Gastroesophageal sphincter (tissue), 4 donors: ENCODE results near the gene PTN. TPM values are rescaled to one million over a fixed set of nuclear protein-coding genes. Genes with fewer than 3 reads are reported as not detected.

Source experiments
- ATAC-seq: fragments of 150-250 bp; one replicate; pipeline ENCODE4 v1.9.1; 2016; ENCODE audit warnings: mild to moderate bottlenecking, moderate library complexity
- H3K27ac ChIP-seq, 4 donors: fragments of 200-600 bp; sonication (generic) in 3 of 4; 1 replicate in 3 of 4; 2 replicates in 1 of 4; pipeline ENCODE4 v1.5.1; 2016 to 2019
- H3K27me3 ChIP-seq: fragments of 200-600 bp; sonication (generic); one replicate; pipeline ENCODE4 v1.5.1; 2019
- H3K36me3 ChIP-seq, 2 donors: fragments of 200-600 bp; sonication (generic); one replicate each; pipeline ENCODE4 v1.5.1; 2019; ENCODE audit warnings: control low read depth in 1 of 2
- H3K4me1 ChIP-seq, 3 donors: fragments of 200-600 bp; sonication (generic); 1 replicate in 2 of 3; 2 replicates in 1 of 3; pipeline ENCODE4 v1.5.1; 2016 to 2019; ENCODE audit warnings: control low read depth in 2 of 3
- H3K4me3 ChIP-seq, 2 donors: fragments of 200-600 bp; sonication (generic); one replicate each; pipeline ENCODE4 v1.5.1; 2019; ENCODE audit warnings: mild to moderate bottlenecking in 1 of 2, moderate library complexity in 1 of 2
- H3K9me3 ChIP-seq, 3 donors: fragments of 200-600 bp; sonication (generic); one replicate each; pipeline ENCODE4 v1.5.1; 2017 to 2019; ENCODE audit warnings: control low read depth in 2 of 3
- EP300 ChIP-seq: sonication (generic); formaldehyde crosslinking; IDR thresholded peaks from one replicate; pipeline ENCODE4 v1.6.1; 2017; ENCODE audit warnings: antibody characterized with exemption, mild to moderate bottlenecking
- POLR2A ChIP-seq, 2 donors: fragments of 450-650 bp; IDR thresholded peaks; one replicate each; pipeline ENCODE4 v1.6.1; 2017; ENCODE audit warnings: antibody characterized with exemption in 2 of 2, mild to moderate bottlenecking in 2 of 2, moderate library complexity in 1 of 2
- POLR2AphosphoS5 ChIP-seq: sonication (generic); formaldehyde crosslinking; IDR thresholded peaks from one replicate; pipeline ENCODE4 v1.6.1; 2017; ENCODE audit warnings: antibody characterized with exemption
- WGBS, 2 donors: methylation state at CpG; one replicate each; pipeline ENCODE4 v1.1.5; 2018; ENCODE audit warnings: low coverage in 1 of 2; 5-methylcytosine and 5-hydroxymethylcytosine counted together
- total RNA-seq, 4 donors: library from RNA; depleted of rRNA; stranded (reverse); fragments of >200 nt; gene quantifications; one replicate each; pipeline ENCODE4 v1.1.0, GENCODE V29; 2016
- TF ChIP-seq, protein P1 (sequence below), 4 experiments: fragments of 200-600 bp in 2 of 4; fragments of 450-650 bp in 2 of 4; sonication (generic) in 1 of 4; IDR thresholded peaks; one replicate each; pipeline ENCODE4 v1.5.1; 2017 to 2019; ENCODE audit warnings: antibody characterized with exemption in 4 of 4, mild to moderate bottlenecking in 2 of 4, moderate library complexity in 2 of 4

Gene PTN
- total RNA-seq, 4 donors from 2014 or later = 10.1 to 13.2 (median 11.1) TPM

GRCh38 chr7:137289101-137289500 lies 54.4 kb downstream of the PTN start:
- 72 to 76% methylated on average over 4 of the region's 4 CpGs for WGBS, 2 donors
- no peaks in the 10 kb centered on the region for H3K27me3 ChIP-seq
- no peak for ATAC-seq
- no peaks in the 10 kb centered on the region for H3K9me3 ChIP-seq
- H3K4me3 ChIP-seq = no peak overlapping the region
- H3K36me3 ChIP-seq = no peaks in the 10 kb centered on the region
- no peak overlapping the region for H3K27ac ChIP-seq
- H3K4me1 ChIP-seq = no peaks in the 10 kb centered on the region
- TF ChIP-seq EP300 = no peak
- TF ChIP-seq POLR2A (IDR thresholded peaks at IDR 0.05) = no peak
- TF ChIP-seq POLR2AphosphoS5 = no peak
- TF ChIP-seq, protein P1, sequence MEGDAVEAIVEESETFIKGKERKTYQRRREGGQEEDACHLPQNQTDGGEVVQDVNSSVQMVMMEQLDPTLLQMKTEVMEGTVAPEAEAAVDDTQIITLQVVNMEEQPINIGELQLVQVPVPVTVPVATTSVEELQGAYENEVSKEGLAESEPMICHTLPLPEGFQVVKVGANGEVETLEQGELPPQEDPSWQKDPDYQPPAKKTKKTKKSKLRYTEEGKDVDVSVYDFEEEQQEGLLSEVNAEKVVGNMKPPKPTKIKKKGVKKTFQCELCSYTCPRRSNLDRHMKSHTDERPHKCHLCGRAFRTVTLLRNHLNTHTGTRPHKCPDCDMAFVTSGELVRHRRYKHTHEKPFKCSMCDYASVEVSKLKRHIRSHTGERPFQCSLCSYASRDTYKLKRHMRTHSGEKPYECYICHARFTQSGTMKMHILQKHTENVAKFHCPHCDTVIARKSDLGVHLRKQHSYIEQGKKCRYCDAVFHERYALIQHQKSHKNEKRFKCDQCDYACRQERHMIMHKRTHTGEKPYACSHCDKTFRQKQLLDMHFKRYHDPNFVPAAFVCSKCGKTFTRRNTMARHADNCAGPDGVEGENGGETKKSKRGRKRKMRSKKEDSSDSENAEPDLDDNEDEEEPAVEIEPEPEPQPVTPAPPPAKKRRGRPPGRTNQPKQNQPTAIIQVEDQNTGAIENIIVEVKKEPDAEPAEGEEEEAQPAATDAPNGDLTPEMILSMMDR (IDR thresholded peaks at IDR 0.05) = no peak

DNA sequence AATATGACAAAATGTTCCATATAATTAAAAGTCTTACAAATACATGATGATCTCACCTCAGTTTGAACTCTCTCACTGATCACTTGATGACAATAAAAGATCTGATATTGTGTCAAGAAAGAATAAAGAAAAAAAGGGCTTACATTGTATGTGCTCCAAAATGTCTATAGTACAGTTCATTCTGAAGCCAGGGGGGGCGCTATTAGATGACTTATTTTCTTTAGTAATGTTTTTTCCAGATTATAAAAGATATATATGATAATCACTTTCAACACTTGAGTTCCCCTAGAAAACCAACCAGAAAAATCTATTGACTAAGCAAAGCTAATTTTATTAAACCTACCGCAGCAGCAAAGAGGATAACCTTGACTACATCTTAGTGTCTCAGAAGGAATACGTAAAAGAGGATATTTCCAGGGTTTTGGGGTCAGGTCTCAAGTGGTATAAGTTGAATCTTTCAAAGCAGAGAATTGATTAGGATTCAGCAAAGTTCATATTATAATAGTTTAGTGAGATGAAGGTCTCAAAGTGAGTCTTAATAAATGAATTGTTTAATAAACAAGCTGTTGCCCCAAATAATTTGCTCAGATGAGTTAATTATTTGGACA lies 55.8 kb downstream of the PTN start:
- Histone ChIP-seq H3K36me3 (no peaks in the 10 kb centered on the region), H3K9me3 (no peaks in the 10 kb centered on the region), H3K27me3 (no peaks in the 10 kb centered on the region), H3K4me1 (no peaks in the 10 kb centered on the region), H3K27ac (no peak overlapping the region), H3K4me3 (no peak overlapping the region)
- no peak for ATAC-seq
- TF ChIP-seq POLR2A (IDR thresholded peaks at IDR 0.05) (no peak), EP300 (no peak), POLR2AphosphoS5 (no peak)
- TF ChIP-seq, protein P1 (IDR thresholded peaks at IDR 0.05) = no peak
- 88 to 91% methylated on average over 3 of the region's 3 CpGs for WGBS, 2 donors

- 76 to 81% methylated on average over 4 to 6 of the region's 6 CpGs for WGBS, 2 donors
- no peak overlapping the region for H3K27ac ChIP-seq
- TF ChIP-seq, protein P1 (IDR thresholded peaks at IDR 0.05) = no peak
- TF ChIP-seq POLR2AphosphoS5 (no peak), POLR2A (IDR thresholded peaks at IDR 0.05) (no peak), EP300 (no peak)
- H3K9me3 ChIP-seq = no peaks in the 10 kb centered on the region
- no peaks in the 10 kb centered on the region for H3K4me1 ChIP-seq
- no peaks in the 10 kb centered on the region for H3K36me3 ChIP-seq
- ATAC-seq = no peak
- no peaks in the 10 kb centered on the region for H3K27me3 ChIP-seq
- H3K4me3 ChIP-seq = no peak overlapping the region
Measured at GRCh38 chr7:137283153-137283552, 60.4 kb downstream of the PTN start.

DNA sequence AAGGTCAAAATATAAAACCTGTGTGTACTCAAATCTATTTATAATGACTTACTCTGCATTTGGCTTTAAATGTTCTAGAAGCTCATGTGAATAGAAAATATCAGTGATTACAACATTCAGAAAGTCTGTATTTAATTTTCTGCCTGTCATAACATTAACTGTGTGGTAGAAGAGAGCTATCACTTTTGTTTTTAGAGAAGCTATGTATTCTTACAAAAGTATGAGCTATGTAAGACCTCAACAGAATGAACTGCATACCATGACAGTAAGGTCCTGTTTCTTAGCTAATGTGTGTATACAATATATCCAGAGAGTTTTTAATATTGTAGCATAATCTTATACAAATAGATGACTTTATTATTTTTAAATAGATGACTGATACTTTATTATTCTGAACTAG lies 61.5 kb downstream of the PTN start:
- TF ChIP-seq POLR2AphosphoS5 (no peak), EP300 (no peak), POLR2A (IDR thresholded peaks at IDR 0.05) (no peak)
- TF ChIP-seq, protein P1 (IDR thresholded peaks at IDR 0.05) = no peak
- no peaks in the 10 kb centered on the region for H3K4me1 ChIP-seq
- H3K27ac ChIP-seq = no peak overlapping the region
- no peaks in the 10 kb centered on the region for H3K9me3 ChIP-seq
- H3K36me3 ChIP-seq = no peaks in the 10 kb centered on the region
- H3K27me3 ChIP-seq = no peaks in the 10 kb centered on the region
- no peak for ATAC-seq
- H3K4me3 ChIP-seq = no peak overlapping the region

DNA sequence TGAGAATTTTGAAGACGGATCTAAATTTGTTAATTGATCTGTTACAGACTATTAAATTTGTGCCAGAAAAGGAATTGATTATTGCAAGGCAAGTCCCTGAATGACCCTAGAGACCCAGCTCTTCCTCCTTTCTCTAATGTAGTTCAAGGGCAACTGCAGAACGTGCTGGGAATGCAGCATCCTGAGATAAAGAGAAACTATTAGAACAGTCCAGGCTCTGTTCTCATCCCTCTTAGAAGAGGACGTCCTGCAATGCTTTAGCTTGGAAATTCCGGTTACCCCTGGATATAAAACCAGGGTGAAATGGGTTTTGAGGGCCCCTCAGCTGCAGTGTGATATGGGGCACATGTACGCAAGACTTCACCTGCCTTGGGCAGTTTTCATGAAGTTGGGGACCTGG lies 67.3 kb downstream of the PTN start:
- TF ChIP-seq POLR2A (IDR thresholded peaks at IDR 0.05) = no peak
- TF ChIP-seq EP300 = no peak
- TF ChIP-seq POLR2AphosphoS5 = no peak
- TF ChIP-seq, protein P1 (IDR thresholded peaks at IDR 0.05) = no peak
- Histone ChIP-seq H3K4me3 (no peak overlapping the region), H3K9me3 (no peaks in the 10 kb centered on the region), H3K27ac (no peak overlapping the region), H3K4me1 (no peaks in the 10 kb centered on the region), H3K27me3 (no peaks in the 10 kb centered on the region), H3K36me3 (no peaks in the 10 kb centered on the region)
- no peak for ATAC-seq
- 76 to 97% methylated on average over 5 of the region's 5 CpGs for WGBS, 2 donors
